Measurements from ENCODE around the gene MTR.
"Not testable (repeated sequence)": the region's sequence is repeated elsewhere in the genome, so short reads cannot be mapped to it uniquely, and the experiment has no call there.

MTR gene

GRCh38 chr1:236834876-236835275 lies 39.8 kb downstream of the MTR start:
- no peak for DNase-seq

DNA sequence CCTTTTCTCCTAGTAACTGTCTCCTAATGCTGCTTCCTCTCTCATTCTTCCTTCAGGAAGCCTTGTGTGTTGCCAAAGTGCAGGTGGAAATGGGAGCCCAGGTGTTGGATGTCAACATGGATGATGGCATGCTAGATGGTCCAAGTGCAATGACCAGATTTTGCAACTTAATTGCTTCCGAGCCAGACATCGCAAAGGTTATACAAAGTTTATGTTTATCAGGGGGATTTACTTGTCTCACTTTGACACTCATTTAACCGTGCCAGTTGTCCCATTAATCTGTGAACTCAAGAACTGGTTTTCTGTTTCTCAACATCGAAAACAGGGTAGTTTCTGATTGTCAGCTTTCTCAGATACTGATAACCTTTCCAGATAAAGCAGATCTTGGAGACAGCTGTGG lies 40.4 kb downstream of the MTR start:
- no peak for DNase-seq

GRCh38 chr1:236836157-236836556 lies 41.1 kb downstream of the MTR start:
- DNase-seq = no peak

- DNase-seq = no peak
Observed at GRCh38 chr1:236837115-236837514, 42.0 kb downstream of the MTR start.

DNA sequence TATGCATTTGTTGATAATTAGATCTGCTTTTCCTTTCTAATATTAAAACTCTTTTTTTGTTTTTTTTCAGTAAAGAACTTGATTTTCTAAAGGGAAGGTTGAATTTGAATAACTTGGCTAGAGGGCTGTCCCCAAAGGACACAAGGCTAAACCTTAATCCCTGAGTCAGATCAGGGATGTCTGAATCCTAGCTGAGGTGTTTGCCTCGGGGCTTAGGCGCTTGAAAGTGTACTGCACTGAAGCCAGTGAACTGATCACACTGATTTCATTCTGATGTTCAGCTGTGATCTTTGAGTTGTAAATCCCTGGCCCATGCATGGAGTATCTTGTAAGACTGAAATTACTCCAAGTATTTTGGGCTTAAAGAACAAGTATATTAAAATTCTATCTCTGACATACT lies 42.8 kb downstream of the MTR start:
- no peak for DNase-seq

GRCh38 chr1:236841341-236841740 lies 46.2 kb downstream of the MTR start:
- no peak for DNase-seq

DNA sequence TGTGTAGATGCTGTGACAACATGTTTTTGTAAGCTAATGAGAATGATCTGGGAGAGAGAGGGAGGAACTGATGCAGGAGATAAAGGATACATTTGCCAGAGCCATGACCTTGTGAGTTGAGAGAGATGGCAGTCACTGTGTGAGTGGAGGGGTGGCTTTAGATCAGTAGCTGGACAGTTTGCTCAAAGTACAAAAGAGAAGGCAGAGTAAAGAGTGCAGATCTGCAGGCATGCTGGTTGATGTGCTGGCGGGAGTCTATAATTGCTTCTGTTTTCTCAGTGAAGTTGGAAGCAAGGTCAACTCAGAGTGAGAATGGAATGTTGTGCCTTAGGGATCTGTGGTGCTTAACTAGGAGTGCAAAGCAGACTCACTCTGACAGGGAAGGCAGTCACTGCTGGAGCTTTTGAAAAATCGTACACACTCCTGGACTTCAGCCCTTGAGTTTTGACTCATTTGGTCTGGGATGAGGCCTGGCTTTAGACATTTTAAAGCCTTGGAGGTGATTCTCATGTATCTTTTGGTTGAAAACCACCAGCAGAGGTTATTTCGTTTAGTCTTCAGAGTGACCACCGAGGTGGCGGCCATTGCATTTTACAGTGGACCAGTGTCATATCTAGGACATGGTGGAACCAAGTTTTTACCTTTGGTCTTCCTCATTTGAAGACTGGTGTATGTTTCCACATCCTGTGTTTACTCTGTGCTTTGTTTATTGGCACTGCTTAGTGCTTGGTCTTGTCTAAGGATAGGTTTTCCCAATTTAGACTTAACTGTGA lies 49.6 kb downstream of the MTR start:
- no peak for DNase-seq

- DNase-seq = no peak
Observed at GRCh38 chr1:236845830-236846229, 50.7 kb downstream of the MTR start.

- DNase-seq = no peak
Observed at GRCh38 chr1:236848274-236848923, 53.3 kb downstream of the MTR start.

DNA sequence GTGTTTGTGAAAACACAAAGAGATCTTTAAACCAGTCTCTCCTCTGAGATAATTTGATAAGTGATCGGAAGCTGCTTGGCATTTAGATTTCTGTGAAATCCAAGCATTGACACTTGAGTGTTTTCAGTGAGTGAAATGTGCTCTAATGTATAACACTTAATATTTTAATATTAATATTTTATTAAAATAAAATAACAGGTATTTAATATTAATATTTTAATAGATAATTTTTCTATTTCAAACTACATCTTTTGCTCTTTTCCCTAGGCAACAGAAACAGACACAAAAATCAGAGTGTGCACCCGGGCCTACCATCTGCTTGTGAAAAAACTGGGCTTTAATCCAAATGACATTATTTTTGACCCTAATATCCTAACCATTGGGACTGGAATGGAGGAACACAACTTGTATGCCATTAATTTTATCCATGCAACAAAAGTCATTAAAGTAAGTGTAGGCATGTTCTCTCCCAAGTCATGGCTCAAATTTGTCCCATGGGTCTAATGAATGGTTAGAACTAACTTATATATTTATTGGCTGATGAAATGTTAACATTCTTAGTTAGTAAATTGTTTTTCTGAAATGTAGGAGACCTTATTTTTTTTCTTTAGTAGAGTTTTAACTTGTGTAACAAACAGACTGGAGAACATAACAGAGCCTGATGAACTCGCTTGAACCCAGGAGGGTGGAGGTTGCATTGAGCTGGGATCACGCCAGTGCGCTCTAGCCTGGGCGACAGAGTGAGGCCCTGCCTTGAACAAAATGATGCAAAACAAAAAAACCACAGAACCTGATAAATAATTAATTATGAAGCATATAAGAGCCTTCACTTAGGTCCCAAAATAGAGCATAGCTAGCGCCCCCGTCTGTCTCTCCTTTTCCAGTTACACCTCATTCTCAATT lies 55.2 kb downstream of the MTR start:
- DNase-seq = no peak

DNA sequence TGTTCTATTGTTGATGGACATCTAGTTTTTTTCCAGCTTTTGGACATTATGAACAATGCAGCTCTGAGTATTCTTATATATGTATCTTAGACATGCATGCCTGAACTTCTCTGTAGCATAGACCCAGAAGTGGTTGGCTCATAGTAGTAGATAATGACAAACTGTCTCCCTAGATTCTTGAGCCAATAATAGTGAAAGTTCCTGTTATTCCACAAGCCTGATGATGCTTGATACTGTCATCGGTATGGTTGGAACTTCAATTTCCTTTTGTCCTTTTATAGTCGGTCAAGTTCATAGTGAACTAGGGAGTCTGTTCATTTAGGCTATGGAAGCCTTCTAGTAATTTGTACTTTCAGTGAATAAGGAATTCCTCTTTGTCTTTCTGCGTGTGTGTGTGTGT lies 56.8 kb downstream of the MTR start:
- no peak for DNase-seq

DNA sequence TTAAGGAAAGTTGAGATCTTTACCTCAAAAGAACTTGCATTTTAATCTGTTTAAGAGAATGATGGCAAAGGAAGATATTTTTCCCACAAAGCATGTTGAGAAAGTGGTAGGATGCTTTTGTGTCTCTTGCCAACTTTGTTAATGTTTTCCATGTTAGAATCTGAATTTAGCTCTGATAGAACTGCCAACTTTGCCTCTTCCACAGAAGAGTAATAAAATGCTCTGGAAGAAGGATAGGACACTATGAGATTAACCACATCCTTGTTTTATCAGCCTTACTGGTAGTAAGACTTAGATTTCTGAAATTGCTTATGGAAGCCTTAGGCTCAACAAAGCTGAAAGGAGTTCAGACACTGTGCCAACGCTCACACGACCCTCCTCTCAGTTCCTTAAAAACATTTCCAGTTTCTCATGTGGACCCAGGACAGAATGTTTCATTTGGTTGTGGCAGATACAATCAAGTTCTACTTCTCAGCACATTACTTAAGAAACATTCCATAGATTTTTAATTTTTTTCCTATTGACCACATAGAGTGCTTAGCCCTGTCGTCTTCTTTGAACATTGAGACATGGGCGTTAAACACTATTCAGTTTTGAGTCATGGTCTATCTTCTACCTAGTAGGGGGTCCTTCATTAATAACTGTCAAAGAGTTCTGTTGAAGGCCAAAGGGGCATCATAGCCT lies 59.0 kb downstream of the MTR start:
- no peak for DNase-seq

DNA sequence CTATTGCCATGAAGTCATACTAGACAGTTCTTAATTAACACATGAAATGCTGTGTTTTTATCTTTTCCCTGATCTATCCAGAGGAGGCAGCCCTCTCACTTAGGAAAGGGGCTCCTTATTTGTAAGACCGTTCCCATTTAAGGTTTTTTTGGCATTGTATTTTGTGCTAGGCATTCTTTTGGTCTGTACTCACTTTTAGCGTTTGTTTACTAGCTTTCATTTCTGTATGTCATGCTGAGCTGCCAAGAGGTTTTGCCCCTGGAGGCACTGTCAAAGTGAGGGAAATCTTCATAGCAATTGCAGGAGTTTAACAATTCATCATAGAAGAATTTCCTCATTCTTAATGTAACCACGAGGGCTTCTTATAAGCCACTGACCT lies 59.5 kb downstream of the MTR start:
- DNase-seq = no peak

DNA sequence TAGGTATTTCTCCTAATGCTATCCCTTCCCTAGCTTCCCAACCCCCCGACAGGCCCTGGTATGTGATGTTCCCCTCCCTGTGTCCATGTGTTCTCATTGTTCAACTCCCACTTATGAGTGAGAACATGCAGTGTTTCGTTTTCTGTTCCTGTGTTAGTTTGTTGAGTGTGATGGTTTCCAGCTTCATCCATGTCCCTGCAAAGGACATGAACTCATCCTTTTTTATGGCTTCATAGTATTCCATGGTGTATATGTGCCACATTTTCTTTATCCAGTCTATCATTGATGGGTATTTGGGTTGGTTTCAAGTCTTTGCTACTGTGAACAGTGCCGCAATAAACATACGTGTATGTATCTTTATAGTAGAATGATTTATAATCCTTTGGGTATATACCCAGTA lies 61.6 kb downstream of the MTR start:
- not testable (repeated sequence) for DNase-seq

DNA sequence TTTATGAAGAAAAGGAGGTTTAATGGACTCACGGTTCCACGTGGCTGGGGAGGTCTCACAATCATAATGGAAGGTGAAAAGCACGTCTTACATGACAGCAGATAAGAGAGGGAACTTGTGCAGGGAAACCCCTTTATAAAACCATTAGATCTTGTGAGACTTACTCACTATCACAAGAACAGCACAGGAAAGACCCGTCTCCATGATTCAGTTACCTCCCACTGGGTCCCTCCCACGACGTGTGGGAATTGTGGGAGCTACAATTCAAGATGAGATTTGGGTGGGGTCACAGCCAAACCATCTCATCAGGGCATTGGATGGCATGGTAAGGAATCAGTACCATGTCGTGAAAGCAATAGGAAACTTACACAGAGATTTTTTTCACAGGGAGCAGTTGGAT lies 63.1 kb downstream of the MTR start:
- no peak for DNase-seq

- no peak for DNase-seq
Observed at GRCh38 chr1:236860101-236860500, 65.0 kb downstream of the MTR start.

GRCh38 chr1:236860674-236861073 lies 65.6 kb downstream of the MTR start:
- DNase-seq = no peak

GRCh38 chr1:236861560-236862218 lies 66.6 kb downstream of the MTR start:
- DNase-seq = no peak

- no peak for DNase-seq
Observed at GRCh38 chr1:236862219-236862591, 67.1 kb downstream of the MTR start.

GRCh38 chr1:236862615-236863211 lies 67.6 kb downstream of the MTR start:
- no peak for DNase-seq

- DNase-seq = no peak
Observed at GRCh38 chr1:236864211-236864610, 69.1 kb downstream of the MTR start.
